OCI-LY1 (cell line): ENCODE results near the gene KLHDC7B.

Experiments
- H2AFZ ChIP-seq: fragments of 200-600 bp; sonication (generic), shearing (Covaris generic); 2 replicates; pipeline ENCODE4 v1.6.0; 2014; ENCODE audit warnings: antibody characterized with exemption, mild to moderate bottlenecking, low read length
- H3F3A ChIP-seq: fragments of 200-600 bp; sonication (generic), shearing (Covaris generic); 2 replicates; pipeline ENCODE4 v1.6.0; 2014; ENCODE audit warnings: mild to moderate bottlenecking, antibody characterized with exemption, low read length, moderate library complexity; ENCODE audit not compliant: insufficient read depth
- H3K27ac ChIP-seq: fragments of 200-600 bp; sonication (generic); 2 replicates; pipeline ENCODE4 v1.5.1; 2014; ENCODE audit warnings: low read length, mixed run types, mild to moderate bottlenecking, low read depth; ENCODE audit not compliant: poor library complexity, severe bottlenecking
- H3K27me3 ChIP-seq: fragments of 200-600 bp; sonication (generic); 2 replicates; pipeline ENCODE4 v1.6.0; 2014; ENCODE audit warnings: antibody characterized with exemption, mild to moderate bottlenecking, low read length, moderate library complexity; ENCODE audit not compliant: insufficient read depth
- H3K36me3 ChIP-seq: fragments of 200-600 bp; sonication (generic); 2 replicates; pipeline ENCODE4 v1.6.1; 2014; ENCODE audit warnings: mild to moderate bottlenecking, antibody characterized with exemption, low read length, moderate library complexity, mixed read lengths; ENCODE audit not compliant: insufficient read depth
- H3K4me1 ChIP-seq: fragments of 200-600 bp; sonication (generic); 2 replicates; pipeline ENCODE4 v1.5.1; 2014; ENCODE audit warnings: mild to moderate bottlenecking, low read length, moderate library complexity; ENCODE audit not compliant: insufficient read depth, severe bottlenecking
- H3K4me2 ChIP-seq: fragments of 200-600 bp; sonication (generic), shearing (Covaris generic); 2 replicates; pipeline ENCODE4 v1.6.1; 2014; ENCODE audit warnings: low read length
- H3K4me3 ChIP-seq: fragments of 200-600 bp; sonication (generic); 2 replicates; pipeline ENCODE4 v1.5.1; 2014; ENCODE audit warnings: low read length, low read depth, mild to moderate bottlenecking, mixed read lengths; ENCODE audit not compliant: poor library complexity, severe bottlenecking
- H3K79me2 ChIP-seq: fragments of 200-600 bp; shearing (Covaris generic); 2 replicates; pipeline ENCODE4 v1.6.1; 2016; ENCODE audit warnings: mixed run types, low read length, mixed read lengths; ENCODE audit not compliant: insufficient read depth
- H3K9ac ChIP-seq: fragments of 200-600 bp; sonication (generic), shearing (Covaris generic); 2 replicates; pipeline ENCODE4 v1.6.1; 2014; ENCODE audit warnings: mild to moderate bottlenecking, low read length, mixed read lengths
- H3K9me2 ChIP-seq: fragments of 200-600 bp; sonication (generic), shearing (Covaris generic); 2 replicates; pipeline ENCODE4 v1.6.1; 2014; ENCODE audit warnings: low read depth, mild to moderate bottlenecking, low read length, mixed read lengths
- H3K9me3 ChIP-seq: fragments of 200-600 bp; shearing (Covaris generic); 2 replicates; pipeline ENCODE4 v1.6.1; 2014; ENCODE audit warnings: low read length, mixed read lengths
- H4K20me1 ChIP-seq: fragments of 200-600 bp; sonication (generic), shearing (Covaris generic); 2 replicates; pipeline ENCODE4 v1.6.0; 2016; ENCODE audit warnings: mild to moderate bottlenecking, low read length; ENCODE audit not compliant: insufficient read depth
- CTCF ChIP-seq: fragments of 200-600 bp; sonication (generic), shearing (Covaris generic); IDR thresholded peaks from 2 replicates; pipeline ENCODE4 v1.5.1; 2017; ENCODE audit warnings: mild to moderate bottlenecking, antibody characterized with exemption, low read length, moderate library complexity, mixed read lengths
- EZH2 ChIP-seq: fragments of 200-600 bp; sonication (generic), shearing (Covaris generic); IDR thresholded peaks from 2 replicates; pipeline ENCODE4 v1.8.0; 2017; ENCODE audit warnings: borderline replicate concordance, mixed run types, mild to moderate bottlenecking, antibody characterized with exemption, low read length, moderate library complexity, mixed read lengths

KLHDC7B gene

GRCh38 chr22:50526834-50527801, 18.6 kb upstream of the KLHDC7B start:
- Histone ChIP-seq H3K27ac (peak overlapping the region; percentile 66), H4K20me1 (no peaks in the 10 kb centered on the region), H3K4me3 (peak overlapping the region; percentile 68), H3K79me2 (no peaks in the 10 kb centered on the region), H3K4me1 (peaks cover 49% of the 10 kb centered on the region), H3K27me3 (no peaks in the 10 kb centered on the region), H3K9me2 (no peaks in the 10 kb centered on the region), H3K36me3 (peaks cover 28% of the 10 kb centered on the region; the same call in 1 of the 2 replicates), H3K9ac (peak overlapping the region; percentile 78), H3K4me2 (peak overlapping the region; percentile 84), H2AFZ (no peak overlapping the region), H3K9me3 (no peaks in the 10 kb centered on the region), H3F3A (peaks cover 4% of the 10 kb centered on the region; the same call in 1 of the 2 replicates)
- TF ChIP-seq CTCF: no peak
- TF ChIP-seq EZH2: no peak

- H3K36me3 ChIP-seq: peaks cover 18% of the 10 kb centered on the region; the same call in 1 of the 2 replicates
- H4K20me1 ChIP-seq: no peaks in the 10 kb centered on the region
- no peak overlapping the region for H3K4me2 ChIP-seq
- no peak overlapping the region for H3K4me3 ChIP-seq
- TF ChIP-seq CTCF (no peak), EZH2 (no peak)
- H3K9ac ChIP-seq: no peak overlapping the region
- H3K9me3 ChIP-seq: no peaks in the 10 kb centered on the region
- no peaks in the 10 kb centered on the region for H3K27me3 ChIP-seq
- H3F3A ChIP-seq: peaks cover 4% of the 10 kb centered on the region; the same call in 1 of the 2 replicates
- peak overlapping the region; percentile 66 for H3K27ac ChIP-seq
- no peak overlapping the region for H2AFZ ChIP-seq
- no peaks in the 10 kb centered on the region for H3K9me2 ChIP-seq
- H3K4me1 ChIP-seq: peaks cover 58% of the 10 kb centered on the region
- H3K79me2 ChIP-seq: no peaks in the 10 kb centered on the region
Observed at GRCh38 chr22:50527921-50528681, 17.6 kb upstream of the KLHDC7B start.

DNA sequence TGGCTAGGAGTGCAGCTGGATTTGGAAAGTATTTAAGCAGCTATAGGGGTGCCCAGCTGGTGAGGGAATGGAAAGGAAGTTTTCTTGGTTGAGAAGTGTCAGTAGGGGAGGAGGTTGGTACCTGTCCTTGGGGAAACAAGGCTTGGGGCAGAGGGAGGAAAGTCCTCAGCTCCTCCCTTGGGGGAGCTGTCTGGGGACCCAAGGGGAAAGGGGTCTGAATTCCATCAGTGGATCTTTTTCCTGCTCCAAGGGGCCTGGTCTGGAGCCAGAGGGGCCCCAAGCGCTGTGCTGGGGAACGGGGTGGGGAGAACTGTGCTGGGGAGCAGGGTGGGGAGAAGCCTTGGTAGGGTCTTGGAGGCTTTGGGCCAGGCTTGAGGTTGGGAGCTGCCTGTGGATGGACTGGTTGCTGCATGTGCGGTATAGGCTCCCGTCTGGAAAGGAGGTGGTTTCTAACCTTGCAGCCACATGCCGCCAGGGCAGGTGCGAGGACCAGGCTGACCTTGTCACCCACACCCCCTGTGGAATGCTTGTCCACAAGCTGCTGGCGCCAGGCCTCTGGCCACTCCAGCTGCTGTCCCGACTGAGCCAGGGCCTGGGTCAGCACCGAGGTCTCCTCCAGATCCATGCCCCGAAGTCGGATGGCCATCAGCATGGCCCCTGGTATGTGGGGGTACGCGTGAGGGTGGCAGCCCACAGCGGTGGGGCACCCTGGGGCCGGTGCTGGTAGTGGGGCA, 16.9 kb upstream of the KLHDC7B start:
- Histone ChIP-seq H3F3A (peaks cover 4% of the 10 kb centered on the region; the same call in 1 of the 2 replicates), H3K4me3 (peak overlapping the region; percentile 80), H4K20me1 (no peaks in the 10 kb centered on the region), H3K27ac (no peak overlapping the region), H3K9me3 (no peaks in the 10 kb centered on the region), H3K9me2 (no peaks in the 10 kb centered on the region), H3K79me2 (no peaks in the 10 kb centered on the region), H3K4me1 (peaks cover 60% of the 10 kb centered on the region), H3K36me3 (peaks cover 10% of the 10 kb centered on the region; the same call in 1 of the 2 replicates), H2AFZ (no peak overlapping the region), H3K27me3 (no peaks in the 10 kb centered on the region), H3K9ac (no peak overlapping the region), H3K4me2 (peak overlapping the region; percentile 85; the same call in 1 of the 2 replicates)
- TF ChIP-seq CTCF (no peak), EZH2 (no peak)
